ENCODE data around the gene BMPER. TPM values are rescaled to one million over a fixed set of nuclear protein-coding genes. Genes with fewer than 3 reads are reported as not detected.

The BMPER gene
- total RNA-seq (under 1 TPM in 3 of 5 experiments, not detected in 2; 0.37 to 0.81 (median 0.44) TPM), polyA plus RNA-seq (not detected), total RNA-seq (not detected)

GRCh38 chr7:33905389-33906032 lies at the start of gene BMPER:
BMPER (plus strand) TSS chr7:33905539; CDS start chr7:33905614, 75 bp downstream.
- Mint-ChIP-seq H3K4me1 (peaks cover 7 to 15% (median 10%) of the 10 kb centered on the region in 7 donors), H3K9me3 (no peaks in the 10 kb centered on the region), H3K27me3 (peaks cover 64 to 78% (median 69%) of the 10 kb centered on the region in 5 donors), H3K36me3 (no peaks in the 10 kb centered on the region), H3K27ac (no peak within 1 kb of the TSS), H3K4me3 (peak within 1 kb of the TSS in 9 of 10 donors; percentile 35 to 83 (median 63))
- peaks cover 0 to 4% of the 10 kb centered on the region in 2 donors for H3K4me1 ChIP-seq (ENCODE audit: control insufficient read depth in 2 of 2, insufficient read depth in 2 of 2, low read length in 2 of 2)
- H3K36me3 ChIP-seq (ENCODE audit: control insufficient read depth in 2 of 3, insufficient read depth in 3 of 3, low read length in 3 of 3) = no peaks in the 10 kb centered on the region
- no peak for DNase-seq
- no peaks in the 10 kb centered on the region for H3K9me3 ChIP-seq (ENCODE audit: control insufficient read depth in 2 of 3, low read length in 3 of 3)
- intact Hi-C loops (cut with micrococcal nuclease) = no loop called here
- peaks cover 4 to 13% of the 10 kb centered on the region in 2 donors for H3K27me3 ChIP-seq (ENCODE audit: control insufficient read depth in 2 of 2, insufficient read depth in 2 of 2, low read length in 2 of 2)
- POLR2A ChIA-PET = no interaction called here
- no peak within 1 kb of the TSS for H3K27ac ChIP-seq (ENCODE audit: low read depth, low read length)
- CTCF ChIA-PET = no interaction called here
- ATAC-seq = no peak
- no peak within 1 kb of the TSS for H3K4me3 ChIP-seq (ENCODE audit: low read length)

- ChIA-PET POLR2A (no interaction called here), CTCF (no interaction called here)
- H3K4me3 ChIP-seq (ENCODE audit: low read length) = no peak overlapping the region
- ATAC-seq (no peak), DNase-seq (no peak)
- no peaks in the 10 kb centered on the region for H3K9me3 ChIP-seq (ENCODE audit: control insufficient read depth in 2 of 3, low read length in 3 of 3)
- H3K36me3 Mint-ChIP-seq = no peaks in the 10 kb centered on the region
- no peaks in the 10 kb centered on the region for H3K36me3 ChIP-seq (ENCODE audit: control insufficient read depth in 2 of 3, insufficient read depth in 3 of 3, low read length in 3 of 3)
- peaks cover 0 to 18% (median 0%) of the 10 kb centered on the region in 11 donors for H3K9me3 Mint-ChIP-seq
- H3K4me1 ChIP-seq (ENCODE audit: control insufficient read depth in 2 of 2, insufficient read depth in 2 of 2, low read length in 2 of 2) = no peaks in the 10 kb centered on the region
- no peak overlapping the region for H3K27ac ChIP-seq (ENCODE audit: low read depth, low read length)
- no peak overlapping the region for H3K27ac Mint-ChIP-seq
- peaks cover 0 to 2% (median 0%) of the 10 kb centered on the region in 7 donors for H3K4me1 Mint-ChIP-seq
- intact Hi-C loops (cut with micrococcal nuclease) = no loop called here
- peaks cover 0 to 27% (median 12%) of the 10 kb centered on the region in 5 donors for H3K27me3 Mint-ChIP-seq
- no peaks in the 10 kb centered on the region for H3K27me3 ChIP-seq (ENCODE audit: control insufficient read depth in 2 of 2, insufficient read depth in 2 of 2, low read length in 2 of 2)
- H3K4me3 Mint-ChIP-seq = no peak overlapping the region
Measured at GRCh38 chr7:33861947-33862346, 43.4 kb upstream of the BMPER start.

DNA sequence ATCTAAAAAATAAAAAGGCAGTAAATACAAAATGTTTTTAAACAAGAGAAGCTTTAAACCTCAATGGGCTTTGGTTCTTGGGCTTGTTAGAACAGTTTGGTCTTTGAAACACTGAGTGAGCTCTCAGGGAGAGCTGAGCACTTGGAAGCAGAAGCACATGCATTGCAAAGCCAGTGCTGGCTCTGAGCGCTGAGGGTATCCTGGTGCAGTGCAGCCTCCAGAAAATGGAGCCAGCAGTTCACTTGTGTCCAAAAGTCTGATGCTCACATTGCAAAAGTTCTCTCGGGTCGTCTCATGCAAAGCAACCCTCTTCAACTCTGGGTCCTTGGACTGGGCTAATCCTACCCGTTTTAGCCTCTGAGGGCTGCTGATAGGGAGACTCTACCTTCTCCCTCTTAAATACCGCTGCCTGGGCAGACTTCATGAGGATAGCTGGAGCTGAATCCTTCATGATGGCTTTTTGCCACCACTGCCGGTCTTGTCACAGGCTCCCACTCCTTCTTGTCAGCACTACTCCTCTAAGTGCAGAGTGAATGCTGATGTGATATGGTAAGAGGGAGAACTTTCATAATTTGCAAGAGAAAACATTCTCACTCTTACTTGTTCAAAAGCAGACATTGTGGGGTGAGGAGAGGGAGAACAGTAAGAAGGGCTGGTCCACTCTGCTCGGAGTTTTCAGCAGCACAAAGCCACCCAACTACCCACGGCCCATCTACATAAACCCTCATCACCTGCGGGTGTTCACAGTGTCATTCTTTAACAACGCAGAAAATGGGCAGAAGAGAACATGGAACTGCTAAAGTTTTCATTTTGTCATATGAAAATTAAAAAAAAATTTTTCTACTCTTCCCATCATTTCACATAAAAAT lies 42.2 kb upstream of the BMPER start:
- Mint-ChIP-seq H3K4me3 (no peak overlapping the region), H3K27ac (no peak overlapping the region), H3K4me1 (peaks cover 0 to 1% (median 0%) of the 10 kb centered on the region in 7 donors), H3K9me3 (peaks cover 0 to 15% (median 0%) of the 10 kb centered on the region in 11 donors), H3K36me3 (no peaks in the 10 kb centered on the region), H3K27me3 (peaks cover 0 to 20% (median 9%) of the 10 kb centered on the region in 5 donors)
- intact Hi-C loops (cut with micrococcal nuclease) = no loop called here
- Histone ChIP-seq H3K27ac (ENCODE audit: low read depth, low read length) (no peak overlapping the region), H3K4me1 (ENCODE audit: control insufficient read depth in 2 of 2, insufficient read depth in 2 of 2, low read length in 2 of 2) (no peaks in the 10 kb centered on the region), H3K9me3 (ENCODE audit: control insufficient read depth in 2 of 3, low read length in 3 of 3) (no peaks in the 10 kb centered on the region), H3K4me3 (ENCODE audit: low read length) (no peak overlapping the region), H3K27me3 (ENCODE audit: control insufficient read depth in 2 of 2, insufficient read depth in 2 of 2, low read length in 2 of 2) (no peaks in the 10 kb centered on the region), H3K36me3 (ENCODE audit: control insufficient read depth in 2 of 3, insufficient read depth in 3 of 3, low read length in 3 of 3) (no peaks in the 10 kb centered on the region)
- DNase-seq = no peak
- CTCF ChIA-PET = no interaction called here
- POLR2A ChIA-PET = no interaction called here
- ATAC-seq = no peak

DNA sequence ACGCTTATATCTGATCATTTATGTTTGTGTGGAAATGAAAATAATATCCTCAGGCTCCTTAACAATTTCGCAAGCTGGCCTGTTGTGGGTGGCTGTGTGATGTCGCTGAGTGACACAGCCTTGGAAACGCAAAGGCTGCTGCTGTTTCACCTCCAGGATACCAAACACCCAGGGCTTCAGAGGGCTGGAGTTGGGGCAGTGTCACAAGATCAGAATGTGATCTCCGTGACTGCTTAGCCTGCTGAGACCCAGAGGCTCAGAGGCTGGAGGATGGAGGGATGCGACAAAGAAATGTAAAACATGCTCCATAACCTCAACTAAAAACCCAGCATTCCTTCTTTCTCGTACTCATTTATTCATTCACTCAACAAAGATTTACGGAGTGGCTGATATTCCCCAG lies 37.2 kb upstream of the BMPER start:
- peaks cover 0 to 4% (median 0%) of the 10 kb centered on the region in 11 donors for H3K9me3 Mint-ChIP-seq
- Histone ChIP-seq H3K36me3 (ENCODE audit: control insufficient read depth in 2 of 3, insufficient read depth in 3 of 3, low read length in 3 of 3) (no peaks in the 10 kb centered on the region), H3K27me3 (ENCODE audit: control insufficient read depth in 2 of 2, insufficient read depth in 2 of 2, low read length in 2 of 2) (no peaks in the 10 kb centered on the region), H3K4me1 (ENCODE audit: control insufficient read depth in 2 of 2, insufficient read depth in 2 of 2, low read length in 2 of 2) (no peaks in the 10 kb centered on the region), H3K4me3 (ENCODE audit: low read length) (no peak overlapping the region), H3K27ac (ENCODE audit: low read depth, low read length) (no peak overlapping the region), H3K9me3 (ENCODE audit: control insufficient read depth in 2 of 3, low read length in 3 of 3) (no peaks in the 10 kb centered on the region)
- H3K4me1 Mint-ChIP-seq = no peaks in the 10 kb centered on the region
- no peak overlapping the region for H3K27ac Mint-ChIP-seq
- ChIA-PET POLR2A (no interaction called here), CTCF (interaction anchor here (0.7 kb wide), 1 partner anchor 1664 kb away, joined by 4 read pairs; no protein-coding TSS in a partner anchor)
- ATAC-seq (no peak), DNase-seq (no peak)
- H3K4me3 Mint-ChIP-seq = no peak overlapping the region
- H3K27me3 Mint-ChIP-seq = peaks cover 0 to 9% (median 0%) of the 10 kb centered on the region in 5 donors
- intact Hi-C loops (cut with micrococcal nuclease) = no loop called here
- H3K36me3 Mint-ChIP-seq = no peaks in the 10 kb centered on the region

DNA sequence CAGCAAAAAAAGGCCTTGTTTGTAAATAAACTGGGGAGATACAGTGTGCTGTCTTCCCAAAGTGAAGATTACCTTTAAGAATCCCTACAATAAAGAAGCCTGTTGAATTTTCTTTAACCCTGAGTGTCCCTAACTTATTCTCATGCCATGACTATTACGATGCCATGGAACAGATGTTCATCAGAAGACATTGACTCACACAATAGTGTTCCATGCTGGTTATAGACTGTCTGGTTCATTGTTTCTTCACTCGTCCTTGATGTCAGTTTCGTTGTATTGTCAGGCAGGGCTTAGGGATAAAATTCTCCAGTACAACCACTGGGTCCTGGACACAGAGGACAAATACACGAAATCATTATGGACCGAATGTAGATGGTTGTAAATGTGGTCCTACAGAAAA lies 36.2 kb upstream of the BMPER start:
- no peak overlapping the region for H3K4me3 ChIP-seq (ENCODE audit: low read length)
- no peak overlapping the region for H3K4me3 Mint-ChIP-seq
- no peaks in the 10 kb centered on the region for H3K4me1 Mint-ChIP-seq
- ATAC-seq (no peak), DNase-seq (no peak)
- H3K9me3 ChIP-seq (ENCODE audit: control insufficient read depth in 2 of 3, low read length in 3 of 3) = no peaks in the 10 kb centered on the region
- H3K27ac ChIP-seq (ENCODE audit: low read depth, low read length) = no peak overlapping the region
- no peaks in the 10 kb centered on the region for H3K36me3 Mint-ChIP-seq
- CTCF ChIA-PET = no interaction called here
- no peaks in the 10 kb centered on the region for H3K9me3 Mint-ChIP-seq
- no peaks in the 10 kb centered on the region for H3K27me3 ChIP-seq (ENCODE audit: control insufficient read depth in 2 of 2, insufficient read depth in 2 of 2, low read length in 2 of 2)
- intact Hi-C loops (cut with micrococcal nuclease) = no loop called here
- no peaks in the 10 kb centered on the region for H3K36me3 ChIP-seq (ENCODE audit: control insufficient read depth in 2 of 3, insufficient read depth in 3 of 3, low read length in 3 of 3)
- H3K27ac Mint-ChIP-seq = no peak overlapping the region
- peaks cover 0 to 12% (median 0%) of the 10 kb centered on the region in 5 donors for H3K27me3 Mint-ChIP-seq
- no peaks in the 10 kb centered on the region for H3K4me1 ChIP-seq (ENCODE audit: control insufficient read depth in 2 of 2, insufficient read depth in 2 of 2, low read length in 2 of 2)
- POLR2A ChIA-PET = no interaction called here

DNA sequence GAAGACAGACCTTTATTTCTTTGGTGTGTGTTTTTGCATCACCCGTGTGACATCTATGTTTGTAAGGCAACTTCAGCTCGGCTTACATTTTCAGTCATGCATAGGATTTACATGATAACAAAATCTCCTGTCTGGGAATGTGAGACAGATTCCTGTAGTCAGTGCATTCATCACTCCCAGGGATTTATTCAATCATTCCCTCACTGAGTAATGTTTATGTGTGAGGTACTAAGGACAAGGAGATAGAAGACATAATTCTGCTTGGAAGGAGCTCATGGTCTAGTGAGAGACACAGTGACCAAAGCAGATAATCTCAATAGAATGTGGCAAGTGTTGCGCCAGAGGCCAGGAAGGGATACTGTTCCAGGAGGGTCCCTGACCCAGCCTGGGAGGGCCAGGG lies 35.2 kb upstream of the BMPER start:
- no peaks in the 10 kb centered on the region for H3K36me3 ChIP-seq (ENCODE audit: control insufficient read depth in 2 of 3, insufficient read depth in 3 of 3, low read length in 3 of 3)
- POLR2A ChIA-PET = no interaction called here
- H3K4me3 ChIP-seq (ENCODE audit: low read length) = no peak overlapping the region
- intact Hi-C loops (cut with micrococcal nuclease) = no loop called here
- H3K9me3 ChIP-seq (ENCODE audit: control insufficient read depth in 2 of 3, low read length in 3 of 3) = no peaks in the 10 kb centered on the region
- Mint-ChIP-seq H3K4me3 (no peak overlapping the region), H3K27me3 (peaks cover 0 to 15% (median 0%) of the 10 kb centered on the region in 5 donors), H3K9me3 (no peaks in the 10 kb centered on the region), H3K27ac (no peak overlapping the region), H3K36me3 (no peaks in the 10 kb centered on the region), H3K4me1 (no peaks in the 10 kb centered on the region)
- CTCF ChIA-PET = interaction anchor here (0.6 kb wide), 1 partner anchor 107 kb away, joined by 3 read pairs; no protein-coding TSS in a partner anchor
- H3K27me3 ChIP-seq (ENCODE audit: control insufficient read depth in 2 of 2, insufficient read depth in 2 of 2, low read length in 2 of 2) = no peaks in the 10 kb centered on the region
- ATAC-seq (no peak), DNase-seq (no peak)
- H3K27ac ChIP-seq (ENCODE audit: low read depth, low read length) = no peak overlapping the region
- H3K4me1 ChIP-seq (ENCODE audit: control insufficient read depth in 2 of 2, insufficient read depth in 2 of 2, low read length in 2 of 2) = no peaks in the 10 kb centered on the region

Data from naive thymus-derived CD4-positive, alpha-beta T cell (primary cell).